Measurements from ENCODE around the gene NOB1.

DNA sequence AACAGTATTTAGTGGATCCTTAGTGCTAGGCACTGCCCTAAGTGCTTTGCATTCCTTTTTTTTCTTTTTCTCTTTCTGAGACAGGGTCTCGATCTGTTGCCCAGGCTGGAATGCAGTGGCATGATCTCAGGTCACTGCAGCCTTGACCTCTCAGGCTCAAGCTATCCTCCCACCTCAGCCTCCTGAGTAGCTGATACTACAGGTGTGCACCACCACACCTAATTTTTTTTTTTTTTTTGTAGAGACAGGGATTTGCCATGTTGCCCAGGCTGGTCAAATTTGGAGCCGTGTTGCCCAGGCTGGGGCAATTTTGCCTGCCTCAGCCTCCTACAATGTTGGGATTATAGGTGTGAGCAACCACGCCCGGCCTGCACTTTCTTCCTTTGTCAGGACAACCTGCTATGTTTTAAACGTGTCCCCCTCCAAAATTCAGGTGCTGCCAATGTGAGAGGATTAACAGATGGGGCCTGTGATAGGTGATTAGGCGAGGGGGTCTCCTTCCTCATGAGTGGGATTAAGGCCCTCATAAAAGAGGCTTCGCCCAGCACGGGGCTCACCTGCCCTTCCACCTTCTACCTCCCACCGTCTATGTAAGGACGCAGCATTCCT is 33.8 kb downstream of the NOB1 start:
- TF ChIP-seq, protein P1, sequence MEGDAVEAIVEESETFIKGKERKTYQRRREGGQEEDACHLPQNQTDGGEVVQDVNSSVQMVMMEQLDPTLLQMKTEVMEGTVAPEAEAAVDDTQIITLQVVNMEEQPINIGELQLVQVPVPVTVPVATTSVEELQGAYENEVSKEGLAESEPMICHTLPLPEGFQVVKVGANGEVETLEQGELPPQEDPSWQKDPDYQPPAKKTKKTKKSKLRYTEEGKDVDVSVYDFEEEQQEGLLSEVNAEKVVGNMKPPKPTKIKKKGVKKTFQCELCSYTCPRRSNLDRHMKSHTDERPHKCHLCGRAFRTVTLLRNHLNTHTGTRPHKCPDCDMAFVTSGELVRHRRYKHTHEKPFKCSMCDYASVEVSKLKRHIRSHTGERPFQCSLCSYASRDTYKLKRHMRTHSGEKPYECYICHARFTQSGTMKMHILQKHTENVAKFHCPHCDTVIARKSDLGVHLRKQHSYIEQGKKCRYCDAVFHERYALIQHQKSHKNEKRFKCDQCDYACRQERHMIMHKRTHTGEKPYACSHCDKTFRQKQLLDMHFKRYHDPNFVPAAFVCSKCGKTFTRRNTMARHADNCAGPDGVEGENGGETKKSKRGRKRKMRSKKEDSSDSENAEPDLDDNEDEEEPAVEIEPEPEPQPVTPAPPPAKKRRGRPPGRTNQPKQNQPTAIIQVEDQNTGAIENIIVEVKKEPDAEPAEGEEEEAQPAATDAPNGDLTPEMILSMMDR (IDR thresholded peaks at IDR 0.05): no peak
- TF ChIP-seq EZH2 (IDR thresholded peaks at IDR 0.05; ENCODE audit: borderline replicate concordance, insufficient read depth, low read depth, low read length, poor library complexity, severe bottlenecking): no peak

Data from B cell (primary cell).